ENCODE measurements around the gene CDK5. TPM values are rescaled to one million over a fixed set of nuclear protein-coding genes. Genes with fewer than 3 reads are reported as not detected.

The CDK5 gene
- total and polyA plus RNA-seq, 2 experiments from 2014 or later: 17.8 to 56.8 TPM

- H3K27ac ChIP-seq: no peak overlapping the region
- no peaks in the 10 kb centered on the region for H3K9me3 ChIP-seq (ENCODE audit: low read depth)
- no peak overlapping the region for H3K4me3 ChIP-seq
- no peaks in the 10 kb centered on the region for H3K36me3 ChIP-seq
- peak in 1 of 2 donors; percentile 75 for DNase-seq (ENCODE audit: low read depth in 1 of 2, low spot score in 1 of 2)
- peaks cover 30% of the 10 kb centered on the region for H3K4me1 ChIP-seq (ENCODE audit: low read depth)
- H3K27me3 ChIP-seq: no peaks in the 10 kb centered on the region
- no peak for TF ChIP-seq CTCF (IDR thresholded peaks at IDR 0.05; ENCODE audit: low read depth, low read length)
Observed at GRCh38 chr7:151008143-151008510, 49.6 kb downstream of the CDK5 start.

GRCh38 chr7:151007469-151007898, 50.2 kb downstream of the CDK5 start:
- TF ChIP-seq CTCF (IDR thresholded peaks at IDR 0.05; ENCODE audit: low read depth, low read length): no peak
- H3K9me3 ChIP-seq (ENCODE audit: low read depth): no peaks in the 10 kb centered on the region
- no peaks in the 10 kb centered on the region for H3K27me3 ChIP-seq
- H3K27ac ChIP-seq: no peak overlapping the region
- no peak overlapping the region for H3K4me3 ChIP-seq
- H3K36me3 ChIP-seq: no peaks in the 10 kb centered on the region
- H3K4me1 ChIP-seq (ENCODE audit: low read depth): peaks cover 30% of the 10 kb centered on the region
- peak in 1 of 2 donors; percentile 39 for DNase-seq (ENCODE audit: low read depth in 1 of 2, low spot score in 1 of 2)

- no peak for DNase-seq (ENCODE audit: low read depth in 1 of 2, low spot score in 1 of 2)
- Histone ChIP-seq H3K4me3 (no peak overlapping the region), H3K27me3 (no peaks in the 10 kb centered on the region), H3K9me3 (ENCODE audit: low read depth) (no peaks in the 10 kb centered on the region), H3K36me3 (no peaks in the 10 kb centered on the region), H3K4me1 (ENCODE audit: low read depth) (peaks cover 30% of the 10 kb centered on the region), H3K27ac (no peak overlapping the region)
- no peak for TF ChIP-seq CTCF (IDR thresholded peaks at IDR 0.05; ENCODE audit: low read depth, low read length)
Observed at GRCh38 chr7:151006590-151007300, 51.0 kb downstream of the CDK5 start.

GRCh38 chr7:151005566-151005965, 52.1 kb downstream of the CDK5 start:
- Histone ChIP-seq H3K36me3 (no peaks in the 10 kb centered on the region), H3K9me3 (ENCODE audit: low read depth) (no peaks in the 10 kb centered on the region), H3K27me3 (no peaks in the 10 kb centered on the region), H3K27ac (no peak overlapping the region), H3K4me3 (no peak overlapping the region), H3K4me1 (ENCODE audit: low read depth) (peaks cover 22% of the 10 kb centered on the region)
- DNase-seq (ENCODE audit: low read depth in 1 of 2, low spot score in 1 of 2): no peak
- no peak for TF ChIP-seq CTCF (IDR thresholded peaks at IDR 0.05; ENCODE audit: low read depth, low read length)

Other genes starting within 250 kb of the CDK5 start
- gene AOC1, start 205.4 kb downstream of the CDK5 start, total RNA-seq: 0.06 TPM in 1 of 2 replicates, not detected in the other
- not detected in 2 replicates for gene AOC1, start 205.4 kb downstream of the CDK5 start, polyA plus RNA-seq
- 91.5 and 110 TPM in 2 replicates for gene KCNH2, start 79.6 kb downstream of the CDK5 start, total RNA-seq
- gene KCNH2, start 79.6 kb downstream of the CDK5 start, polyA plus RNA-seq: 48.0 and 64.2 TPM in 2 replicates
- gene NOS3, start 66.9 kb downstream of the CDK5 start, total RNA-seq: 19.7 and 20.3 TPM in 2 replicates
- 13.1 and 16.3 TPM in 2 replicates for gene NOS3, start 66.9 kb downstream of the CDK5 start, polyA plus RNA-seq
- 7.1 and 8.4 TPM in 2 replicates for gene ATG9B, start 33.4 kb downstream of the CDK5 start, total RNA-seq
- 13.0 and 22.7 TPM in 2 replicates for gene ATG9B, start 33.4 kb downstream of the CDK5 start, polyA plus RNA-seq
- gene ABCB8, start 29.4 kb downstream of the CDK5 start, total RNA-seq: 27.2 and 29.2 TPM in 2 replicates
- gene ABCB8, start 29.4 kb downstream of the CDK5 start, polyA plus RNA-seq: 18.4 and 20.4 TPM in 2 replicates
- gene ASIC3, start 9.4 kb downstream of the CDK5 start, total RNA-seq: 9.0 and 9.8 TPM in 2 replicates
- gene ASIC3, start 9.4 kb downstream of the CDK5 start, polyA plus RNA-seq: 5.2 and 6.8 TPM in 2 replicates
- 269 and 288 TPM in 2 replicates for gene SLC4A2, start 1.7 kb upstream of the CDK5 start, total RNA-seq
- gene SLC4A2, start 1.7 kb upstream of the CDK5 start, polyA plus RNA-seq: 118 and 144 TPM in 2 replicates
- gene FASTK, start 22.9 kb upstream of the CDK5 start, total RNA-seq: 165 and 175 TPM in 2 replicates
- gene FASTK, start 22.9 kb upstream of the CDK5 start, polyA plus RNA-seq: 145 and 227 TPM in 2 replicates
- gene TMUB1, start 25.6 kb upstream of the CDK5 start, total RNA-seq: 83.4 and 93.9 TPM in 2 replicates
- 63.0 and 74.9 TPM in 2 replicates for gene TMUB1, start 25.6 kb upstream of the CDK5 start, polyA plus RNA-seq
- 66.4 and 115 TPM in 2 replicates for gene AGAP3, start 28.6 kb upstream of the CDK5 start, total RNA-seq
- gene AGAP3, start 28.6 kb upstream of the CDK5 start, polyA plus RNA-seq: 106 and 124 TPM in 2 replicates
- gene GBX1, start 109.8 kb upstream of the CDK5 start, total RNA-seq: 0.36 and 1.6 TPM in 2 replicates
- gene GBX1, start 109.8 kb upstream of the CDK5 start, polyA plus RNA-seq: 1.1 and 1.3 TPM in 2 replicates
- gene ASB10, start 129.4 kb upstream of the CDK5 start, total RNA-seq: 1.0 and 1.4 TPM in 2 replicates
- 0.57 TPM in 1 of 2 replicates, not detected in the other for gene ASB10, start 129.4 kb upstream of the CDK5 start, polyA plus RNA-seq
- not detected in 2 replicates for gene H2BK1, start 152.6 kb upstream of the CDK5 start, total RNA-seq
- not detected in 2 replicates for gene H2BK1, start 152.6 kb upstream of the CDK5 start, polyA plus RNA-seq
- 34.3 and 38.1 TPM in 2 replicates for gene ABCF2, start 169.3 kb upstream of the CDK5 start, total RNA-seq
- gene ABCF2, start 169.3 kb upstream of the CDK5 start, polyA plus RNA-seq: 32.7 and 32.9 TPM in 2 replicates
- gene CHPF2, start 174.6 kb upstream of the CDK5 start, total RNA-seq: 37.0 and 45.5 TPM in 2 replicates
- gene CHPF2, start 174.6 kb upstream of the CDK5 start, polyA plus RNA-seq: 26.9 and 31.7 TPM in 2 replicates
- 180 and 191 TPM in 2 replicates for gene SMARCD3, start 190.8 kb upstream of the CDK5 start, total RNA-seq
- 237 and 238 TPM in 2 replicates for gene SMARCD3, start 190.8 kb upstream of the CDK5 start, polyA plus RNA-seq